ENCODE results near the gene THSD4.

The THSD4 gene

GRCh38 chr15:71627604-71628003, 512.3 kb downstream of the THSD4 start:
- H3K9me3 ChIP-seq (ENCODE audit: control insufficient read depth, low read length) = no peaks in the 10 kb centered on the region
- H3K4me1 ChIP-seq (ENCODE audit: control insufficient read depth, insufficient read depth, low read length) = peaks cover 11% of the 10 kb centered on the region
- H3K9ac ChIP-seq (ENCODE audit: low read length) = no peak overlapping the region
- no peaks in the 10 kb centered on the region for H3K36me3 ChIP-seq (ENCODE audit: control insufficient read depth, insufficient read depth, low read length, severe bottlenecking)
- DNase-seq (ENCODE audit: low read depth) = no peak
- H3K27me3 ChIP-seq (replicated peaks; ENCODE audit: control insufficient read depth, insufficient read depth, low read length) = no peaks in the 10 kb centered on the region
- H3K4me3 ChIP-seq (ENCODE audit: low read length) = no peak overlapping the region

GRCh38 chr15:71628988-71629770, 513.9 kb downstream of the THSD4 start:
- H3K27me3 ChIP-seq (replicated peaks; ENCODE audit: control insufficient read depth, insufficient read depth, low read length) = no peaks in the 10 kb centered on the region
- H3K4me1 ChIP-seq (ENCODE audit: control insufficient read depth, insufficient read depth, low read length) = peaks cover 11% of the 10 kb centered on the region
- H3K36me3 ChIP-seq (ENCODE audit: control insufficient read depth, insufficient read depth, low read length, severe bottlenecking) = no peaks in the 10 kb centered on the region
- H3K4me3 ChIP-seq (ENCODE audit: low read length) = no peak overlapping the region
- DNase-seq (ENCODE audit: low read depth) = no peak
- no peak overlapping the region for H3K9ac ChIP-seq (ENCODE audit: low read length)
- H3K9me3 ChIP-seq (ENCODE audit: control insufficient read depth, low read length) = no peaks in the 10 kb centered on the region

GRCh38 chr15:71629781-71630474, 514.7 kb downstream of the THSD4 start:
- no peaks in the 10 kb centered on the region for H3K36me3 ChIP-seq (ENCODE audit: control insufficient read depth, insufficient read depth, low read length, severe bottlenecking)
- H3K9ac ChIP-seq (ENCODE audit: low read length) = no peak overlapping the region
- no peaks in the 10 kb centered on the region for H3K27me3 ChIP-seq (replicated peaks; ENCODE audit: control insufficient read depth, insufficient read depth, low read length)
- no peak for DNase-seq (ENCODE audit: low read depth)
- no peak overlapping the region for H3K4me3 ChIP-seq (ENCODE audit: low read length)
- peaks cover 11% of the 10 kb centered on the region for H3K4me1 ChIP-seq (ENCODE audit: control insufficient read depth, insufficient read depth, low read length)
- H3K9me3 ChIP-seq (ENCODE audit: control insufficient read depth, low read length) = no peaks in the 10 kb centered on the region

GRCh38 chr15:71630475-71630809, 515.2 kb downstream of the THSD4 start:
- H3K9ac ChIP-seq (ENCODE audit: low read length) = no peak overlapping the region
- no peaks in the 10 kb centered on the region for H3K36me3 ChIP-seq (ENCODE audit: control insufficient read depth, insufficient read depth, low read length, severe bottlenecking)
- no peaks in the 10 kb centered on the region for H3K9me3 ChIP-seq (ENCODE audit: control insufficient read depth, low read length)
- no peak for DNase-seq (ENCODE audit: low read depth)
- H3K27me3 ChIP-seq (replicated peaks; ENCODE audit: control insufficient read depth, insufficient read depth, low read length) = no peaks in the 10 kb centered on the region
- H3K4me3 ChIP-seq (ENCODE audit: low read length) = no peak overlapping the region
- H3K4me1 ChIP-seq (ENCODE audit: control insufficient read depth, insufficient read depth, low read length) = peaks cover 11% of the 10 kb centered on the region

GRCh38 chr15:71632576-71633195, 517.4 kb downstream of the THSD4 start:
- Histone ChIP-seq H3K9ac (ENCODE audit: low read length) (no peak overlapping the region), H3K4me3 (ENCODE audit: low read length) (no peak overlapping the region), H3K9me3 (ENCODE audit: control insufficient read depth, low read length) (no peaks in the 10 kb centered on the region), H3K36me3 (ENCODE audit: control insufficient read depth, insufficient read depth, low read length, severe bottlenecking) (no peaks in the 10 kb centered on the region), H3K27me3 (replicated peaks; ENCODE audit: control insufficient read depth, insufficient read depth, low read length) (no peaks in the 10 kb centered on the region), H3K4me1 (ENCODE audit: control insufficient read depth, insufficient read depth, low read length) (peaks cover 4% of the 10 kb centered on the region)
- peak; percentile 43 for DNase-seq (ENCODE audit: low read depth)

- DNase-seq (ENCODE audit: low read depth) = peak; percentile 36
- no peaks in the 10 kb centered on the region for H3K9me3 ChIP-seq (ENCODE audit: control insufficient read depth, low read length)
- no peaks in the 10 kb centered on the region for H3K27me3 ChIP-seq (replicated peaks; ENCODE audit: control insufficient read depth, insufficient read depth, low read length)
- no peak overlapping the region for H3K9ac ChIP-seq (ENCODE audit: low read length)
- H3K4me1 ChIP-seq (ENCODE audit: control insufficient read depth, insufficient read depth, low read length) = no peaks in the 10 kb centered on the region
- no peak overlapping the region for H3K4me3 ChIP-seq (ENCODE audit: low read length)
- no peaks in the 10 kb centered on the region for H3K36me3 ChIP-seq (ENCODE audit: control insufficient read depth, insufficient read depth, low read length, severe bottlenecking)
These were observed 519.7 kb downstream of the THSD4 start for GRCh38 chr15:71634820-71635560.

GRCh38 chr15:71635735-71636134, 520.5 kb downstream of the THSD4 start:
- H3K4me3 ChIP-seq (ENCODE audit: low read length) = no peak overlapping the region
- H3K9me3 ChIP-seq (ENCODE audit: control insufficient read depth, low read length) = no peaks in the 10 kb centered on the region
- no peaks in the 10 kb centered on the region for H3K36me3 ChIP-seq (ENCODE audit: control insufficient read depth, insufficient read depth, low read length, severe bottlenecking)
- no peaks in the 10 kb centered on the region for H3K4me1 ChIP-seq (ENCODE audit: control insufficient read depth, insufficient read depth, low read length)
- DNase-seq (ENCODE audit: low read depth) = no peak
- no peaks in the 10 kb centered on the region for H3K27me3 ChIP-seq (replicated peaks; ENCODE audit: control insufficient read depth, insufficient read depth, low read length)
- H3K9ac ChIP-seq (ENCODE audit: low read length) = no peak overlapping the region

GRCh38 chr15:71638876-71639275, 523.6 kb downstream of the THSD4 start:
- H3K4me1 ChIP-seq (ENCODE audit: control insufficient read depth, insufficient read depth, low read length) = no peaks in the 10 kb centered on the region
- no peaks in the 10 kb centered on the region for H3K36me3 ChIP-seq (ENCODE audit: control insufficient read depth, insufficient read depth, low read length, severe bottlenecking)
- no peaks in the 10 kb centered on the region for H3K27me3 ChIP-seq (replicated peaks; ENCODE audit: control insufficient read depth, insufficient read depth, low read length)
- DNase-seq (ENCODE audit: low read depth) = no peak
- no peak overlapping the region for H3K4me3 ChIP-seq (ENCODE audit: low read length)
- no peaks in the 10 kb centered on the region for H3K9me3 ChIP-seq (ENCODE audit: control insufficient read depth, low read length)
- H3K9ac ChIP-seq (ENCODE audit: low read length) = no peak overlapping the region

GRCh38 chr15:71639471-71639870, 524.2 kb downstream of the THSD4 start:
- DNase-seq (ENCODE audit: low read depth) = peak; percentile 18
- H3K4me1 ChIP-seq (ENCODE audit: control insufficient read depth, insufficient read depth, low read length) = no peaks in the 10 kb centered on the region

GRCh38 chr15:71643918-71644317, 528.6 kb downstream of the THSD4 start:
- Histone ChIP-seq H3K36me3 (ENCODE audit: control insufficient read depth, insufficient read depth, low read length, severe bottlenecking) (no peaks in the 10 kb centered on the region), H3K9me3 (ENCODE audit: control insufficient read depth, low read length) (no peaks in the 10 kb centered on the region), H3K27me3 (replicated peaks; ENCODE audit: control insufficient read depth, insufficient read depth, low read length) (no peaks in the 10 kb centered on the region), H3K4me3 (ENCODE audit: low read length) (no peak overlapping the region), H3K9ac (ENCODE audit: low read length) (no peak overlapping the region), H3K4me1 (ENCODE audit: control insufficient read depth, insufficient read depth, low read length) (peaks cover 8% of the 10 kb centered on the region)
- no peak for DNase-seq (ENCODE audit: low read depth)

More at GRCh38 chr15:71639471-71639870, 524.2 kb downstream of the THSD4 start:
- H3K9ac ChIP-seq (ENCODE audit: low read length) = no peak overlapping the region
- no peaks in the 10 kb centered on the region for H3K9me3 ChIP-seq (ENCODE audit: control insufficient read depth, low read length)
- no peaks in the 10 kb centered on the region for H3K27me3 ChIP-seq (replicated peaks; ENCODE audit: control insufficient read depth, insufficient read depth, low read length)
- no peaks in the 10 kb centered on the region for H3K36me3 ChIP-seq (ENCODE audit: control insufficient read depth, insufficient read depth, low read length, severe bottlenecking)
- no peak overlapping the region for H3K4me3 ChIP-seq (ENCODE audit: low read length)

All from adipocyte (in vitro differentiated cells).